NCI-H748 (cell line): ENCODE results near the gene ATG9A.
A peak's percentile ranks its signal among the peaks of the same experiment; 100 is the strongest.
"Not testable (repeated sequence)": the region's sequence is repeated elsewhere in the genome, so short reads cannot be mapped to it uniquely, and the experiment has no call there.

Experiments
- DNase-seq: peaks from one replicate; lab custom pipeline; 2025; ENCODE audit not compliant: unreplicated experiment; lab: John Stamatoyannopoulos, UW

The ATG9A gene

DNA sequence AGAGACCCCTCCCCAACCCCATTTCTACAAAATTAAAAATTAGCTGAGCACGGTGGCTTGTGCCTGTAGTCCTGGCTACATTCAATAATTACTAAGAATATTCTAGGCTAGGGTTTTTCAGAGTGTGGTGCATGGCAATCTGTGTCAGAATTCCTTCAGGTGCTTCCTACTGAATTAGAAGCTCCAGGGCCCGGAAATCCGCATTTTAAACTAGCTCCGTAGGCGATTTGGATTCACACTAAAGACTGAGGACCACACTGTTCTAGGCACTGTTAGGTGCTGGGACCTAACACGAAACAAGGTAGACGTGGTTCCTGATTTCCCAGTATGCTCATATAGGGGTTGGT is 23.5 kb downstream of the ATG9A start:
- no peak for DNase-seq

DNA sequence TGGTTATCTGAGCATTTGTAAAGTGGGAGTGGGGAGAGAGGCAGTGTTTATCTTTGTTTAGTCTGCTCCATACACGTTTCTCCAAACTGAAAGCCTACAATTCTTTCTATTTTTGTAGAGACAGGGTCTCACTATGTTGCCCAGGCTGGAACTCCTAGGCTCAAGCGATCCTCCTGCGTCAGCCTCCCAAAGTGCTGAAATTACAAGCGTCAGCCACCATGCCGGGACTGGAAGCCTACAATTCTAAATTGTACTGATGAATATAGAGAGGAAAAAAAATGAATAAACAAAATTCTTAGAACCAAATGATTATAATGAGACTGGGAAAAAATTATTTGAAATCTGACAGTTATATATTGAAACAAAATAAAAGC is 24.3 kb downstream of the ATG9A start:
- no peak for DNase-seq

DNA sequence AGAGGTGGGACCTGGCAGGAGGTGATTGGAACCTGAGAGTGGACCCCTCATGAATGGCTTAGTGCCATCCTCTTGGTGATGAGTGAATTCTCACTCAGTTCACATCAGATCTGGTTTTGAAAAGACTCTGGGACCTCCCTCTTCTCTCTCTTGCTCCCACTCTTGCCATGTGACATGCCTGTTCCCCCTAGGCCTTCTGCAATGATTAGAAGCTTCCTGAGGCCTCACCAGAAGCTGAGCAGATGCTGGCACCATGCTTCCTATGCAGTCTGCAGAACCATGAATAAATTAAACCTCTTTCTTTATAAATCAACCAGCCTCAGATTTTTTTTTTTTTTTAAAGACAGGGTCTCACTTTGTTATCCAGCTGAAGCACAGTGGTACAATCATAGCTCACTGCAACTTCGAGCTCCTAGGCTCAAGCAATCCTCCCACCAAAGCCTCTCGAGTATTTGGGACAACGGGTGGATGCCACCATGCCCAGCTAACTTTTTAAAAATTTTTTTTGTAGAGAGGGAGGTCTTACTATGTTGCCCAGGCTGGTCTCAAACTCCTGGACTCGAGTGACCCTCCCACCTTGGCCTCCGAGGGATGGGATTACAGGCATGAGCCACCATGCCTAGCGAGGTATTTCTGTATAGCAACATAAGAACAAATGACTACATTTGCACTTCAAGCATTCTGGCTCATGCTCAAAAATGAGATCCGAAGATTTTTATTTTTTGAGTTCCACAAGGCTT is 24.8 kb downstream of the ATG9A start:
- no peak for DNase-seq

DNA sequence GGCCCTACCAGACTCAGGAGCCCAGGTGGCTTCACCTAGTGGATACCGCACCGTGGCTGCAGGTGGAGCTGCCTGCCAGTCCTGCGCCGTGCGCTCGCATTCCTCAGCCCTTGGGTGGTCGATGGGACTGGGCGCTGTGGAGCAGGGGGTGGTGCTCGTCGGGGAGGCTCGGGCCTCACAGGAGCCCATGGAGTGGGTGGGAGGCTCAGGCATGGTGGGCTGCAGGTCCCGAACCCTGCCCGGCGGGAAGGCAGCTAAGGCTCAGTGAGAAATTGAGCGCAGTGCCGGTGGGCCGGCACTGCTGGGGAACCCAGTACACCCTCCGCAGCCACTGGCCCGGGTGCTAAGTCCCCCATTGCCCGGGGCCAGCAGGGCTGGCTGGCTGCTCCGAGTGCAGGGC is 28.1 kb downstream of the ATG9A start:
- DNase-seq = not testable (repeated sequence)

DNA sequence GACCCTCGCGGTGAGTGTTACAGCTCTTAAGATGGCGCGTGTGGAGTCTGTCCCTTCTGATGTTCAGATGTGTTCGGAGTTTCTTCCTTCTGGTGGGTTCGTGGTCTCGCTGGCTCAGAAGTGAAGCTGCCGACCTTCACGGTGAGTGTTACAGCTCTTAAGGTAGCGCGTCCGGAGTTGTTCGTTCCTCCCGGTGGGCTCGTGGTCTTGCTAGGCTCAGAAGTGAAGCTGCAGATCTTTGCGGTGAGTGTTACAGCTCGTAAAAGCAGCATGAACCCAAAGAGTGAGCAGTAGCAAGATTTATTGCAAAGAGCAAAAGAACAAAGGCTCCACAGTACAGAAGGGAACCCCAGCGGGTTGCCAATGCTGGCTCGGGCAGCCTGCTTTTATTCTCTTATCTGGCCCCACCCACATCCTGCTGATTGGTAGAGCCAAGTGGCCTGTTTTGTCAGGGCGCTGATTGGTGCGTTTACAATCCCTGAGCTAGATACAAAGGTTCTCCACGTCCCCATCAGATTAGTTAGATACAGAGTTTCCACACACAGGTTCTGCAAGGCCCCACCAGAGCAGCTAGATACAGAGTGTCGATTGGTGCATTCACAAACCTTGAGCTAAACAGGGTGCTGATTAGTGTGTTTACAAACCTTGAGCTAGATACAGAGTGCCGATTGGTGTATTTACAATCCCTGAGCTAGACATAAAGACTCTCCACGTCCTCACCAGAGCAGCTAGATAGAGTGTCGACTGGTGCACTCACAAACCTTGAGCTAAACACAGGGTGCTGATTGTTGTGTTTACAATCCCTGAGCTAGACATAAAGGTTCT is 28.7 kb downstream of the ATG9A start:
- not testable (repeated sequence) for DNase-seq

DNA sequence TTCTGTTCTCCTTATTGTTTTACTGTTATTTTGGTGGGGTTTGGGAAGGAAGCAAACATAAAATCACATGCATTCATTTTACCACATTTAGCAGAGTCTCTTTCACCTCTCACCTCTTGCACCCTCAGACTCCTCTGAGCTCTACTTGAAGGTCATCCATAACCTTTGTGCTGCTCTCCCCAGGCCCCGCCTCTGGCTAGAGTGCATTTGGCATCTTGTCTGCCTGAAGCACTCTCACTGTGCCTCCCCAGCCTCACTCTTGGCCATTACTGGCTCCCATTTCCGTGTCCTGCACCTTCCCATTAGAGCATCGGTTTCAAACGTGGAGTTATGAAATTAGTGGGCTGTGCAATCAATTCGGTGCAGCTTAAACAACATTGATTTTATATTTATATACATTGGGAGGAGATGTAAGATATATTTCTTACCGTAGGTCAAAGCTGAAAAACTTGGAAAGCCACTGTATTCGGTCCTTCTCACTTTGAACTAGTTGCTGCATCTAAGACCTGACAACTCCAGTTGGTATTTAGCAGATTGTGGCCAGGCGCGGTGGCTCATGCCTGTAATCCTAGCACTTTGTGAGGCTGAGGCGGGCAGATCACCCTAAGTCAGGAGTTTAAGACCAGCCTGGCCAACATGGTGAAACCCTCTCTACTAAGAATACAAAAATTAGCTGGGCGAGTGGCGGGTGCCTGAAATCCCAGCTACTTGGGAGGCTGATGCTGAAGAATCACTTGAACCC is 29.8 kb downstream of the ATG9A start:
- no peak for DNase-seq

DNA sequence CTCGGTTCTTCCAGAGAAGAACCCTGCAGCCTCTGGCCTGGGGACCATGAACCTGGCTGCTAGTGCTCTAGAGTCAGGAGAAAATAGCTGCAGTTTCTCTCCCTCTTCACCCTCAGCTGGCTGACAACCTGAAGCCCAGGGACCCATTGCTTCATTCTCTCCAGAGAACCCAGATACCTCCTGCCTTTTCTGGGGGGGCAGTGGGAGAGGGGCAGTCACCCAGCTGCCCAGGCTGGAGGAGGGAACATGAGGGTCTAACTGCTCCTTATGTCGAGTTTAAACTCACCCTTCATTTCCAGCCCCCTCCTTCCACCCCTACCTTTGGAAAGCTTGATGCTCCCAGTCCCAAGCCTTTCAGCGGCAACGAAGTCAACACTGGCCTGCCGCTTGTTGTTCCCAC is 30.5 kb downstream of the ATG9A start:
- DNase-seq = no peak

DNA sequence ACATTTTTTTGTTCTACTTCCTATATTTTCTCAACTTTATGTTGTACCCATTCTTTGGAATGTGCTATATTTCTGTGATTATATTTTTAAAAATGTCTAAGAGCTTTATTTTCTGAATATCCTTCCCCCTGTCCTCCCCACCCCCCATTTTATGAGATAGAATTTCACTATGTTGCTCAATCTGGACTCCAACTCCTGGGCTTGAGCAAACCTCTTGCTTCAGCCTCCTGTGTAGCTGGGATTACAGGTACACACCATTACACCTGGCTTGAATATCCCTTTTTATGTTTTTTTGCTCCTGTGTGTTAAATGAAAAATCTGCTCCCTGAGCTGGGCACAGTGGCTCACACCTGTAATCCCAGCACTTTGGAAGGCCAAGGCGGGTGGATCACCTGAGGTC is 32.0 kb downstream of the ATG9A start:
- no peak for DNase-seq

DNA sequence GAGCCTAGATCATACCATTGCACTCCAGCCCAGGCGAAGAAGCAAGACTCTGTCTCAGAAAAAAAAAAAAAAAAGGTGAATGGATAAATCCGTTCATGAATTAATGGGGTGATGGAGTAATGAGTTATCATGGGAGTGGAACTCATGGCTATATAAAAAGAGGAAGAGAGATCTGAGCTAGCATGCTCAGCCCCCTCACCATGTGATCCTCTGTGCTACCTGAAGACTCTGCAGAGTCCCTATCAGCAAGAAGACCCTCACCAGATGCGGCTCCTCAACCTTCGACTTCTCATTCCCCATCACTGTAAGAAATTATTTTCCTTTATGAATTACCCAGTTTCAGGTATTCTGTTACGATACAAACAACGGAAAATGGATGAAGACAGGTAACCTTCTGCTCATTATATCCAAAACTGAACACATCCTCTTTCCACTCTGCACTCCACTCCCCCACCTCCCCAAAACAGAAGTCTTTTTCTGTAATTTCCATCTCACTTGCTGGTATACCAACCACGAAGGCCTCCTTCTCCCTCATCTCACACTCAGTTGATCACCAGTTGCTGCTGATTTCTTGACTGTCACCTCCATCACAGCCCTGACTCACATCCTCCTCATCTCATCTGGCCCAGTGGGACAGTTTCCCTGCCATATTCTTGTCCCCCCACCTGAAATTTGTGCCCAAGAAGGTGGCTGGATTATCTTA is 42.5 kb downstream of the ATG9A start:
- DNase-seq = no peak

DNA sequence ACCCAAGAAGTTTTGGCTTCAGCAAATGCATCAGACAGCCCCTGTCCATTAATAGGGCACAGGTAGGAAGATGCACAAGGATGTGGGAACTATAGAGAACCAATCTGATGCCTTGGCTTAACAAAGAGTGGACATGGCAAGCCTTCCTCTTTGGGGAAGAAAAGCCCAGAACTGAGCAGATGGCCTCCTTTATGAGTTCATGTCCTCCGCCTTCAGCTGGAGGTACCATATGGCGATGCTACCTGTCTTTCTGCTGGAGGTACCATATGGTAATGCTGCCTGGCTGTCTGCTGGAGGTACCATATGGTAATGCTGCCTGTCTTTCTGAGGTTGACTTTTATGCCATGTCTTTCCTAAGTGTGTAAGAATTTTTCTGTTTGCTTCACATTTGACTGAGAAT is 45.3 kb downstream of the ATG9A start:
- DNase-seq = no peak

DNA sequence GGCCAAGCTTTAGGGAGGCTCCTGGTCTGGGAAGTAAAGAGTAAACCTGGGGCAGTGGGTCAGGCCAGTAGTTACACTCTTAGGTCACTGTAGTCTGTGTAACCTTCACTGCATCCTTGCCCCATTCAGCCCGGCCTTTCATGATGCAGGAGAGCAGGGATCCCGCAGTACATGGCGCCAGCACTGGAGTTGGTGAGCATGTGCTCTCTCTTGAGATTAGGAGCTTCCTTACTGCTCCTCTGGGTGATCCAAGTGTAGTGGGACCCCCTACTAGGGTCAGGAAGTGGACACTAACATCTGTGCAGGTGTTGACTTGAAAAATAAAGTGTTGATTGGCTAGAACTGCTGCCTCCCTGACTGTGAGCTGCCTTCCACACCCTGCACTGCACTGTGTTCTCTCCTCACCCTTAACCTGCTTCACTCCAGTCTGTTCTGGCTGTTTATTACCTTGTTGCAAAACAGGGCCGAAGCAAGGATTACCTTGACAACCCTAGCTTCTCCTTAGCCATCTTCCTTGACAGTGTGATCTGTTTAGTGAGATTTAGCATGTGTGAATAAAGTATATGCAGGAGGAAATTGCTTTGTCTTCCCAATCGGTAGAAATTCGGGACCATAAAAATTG is 46.2 kb downstream of the ATG9A start:
- no peak for DNase-seq

DNA sequence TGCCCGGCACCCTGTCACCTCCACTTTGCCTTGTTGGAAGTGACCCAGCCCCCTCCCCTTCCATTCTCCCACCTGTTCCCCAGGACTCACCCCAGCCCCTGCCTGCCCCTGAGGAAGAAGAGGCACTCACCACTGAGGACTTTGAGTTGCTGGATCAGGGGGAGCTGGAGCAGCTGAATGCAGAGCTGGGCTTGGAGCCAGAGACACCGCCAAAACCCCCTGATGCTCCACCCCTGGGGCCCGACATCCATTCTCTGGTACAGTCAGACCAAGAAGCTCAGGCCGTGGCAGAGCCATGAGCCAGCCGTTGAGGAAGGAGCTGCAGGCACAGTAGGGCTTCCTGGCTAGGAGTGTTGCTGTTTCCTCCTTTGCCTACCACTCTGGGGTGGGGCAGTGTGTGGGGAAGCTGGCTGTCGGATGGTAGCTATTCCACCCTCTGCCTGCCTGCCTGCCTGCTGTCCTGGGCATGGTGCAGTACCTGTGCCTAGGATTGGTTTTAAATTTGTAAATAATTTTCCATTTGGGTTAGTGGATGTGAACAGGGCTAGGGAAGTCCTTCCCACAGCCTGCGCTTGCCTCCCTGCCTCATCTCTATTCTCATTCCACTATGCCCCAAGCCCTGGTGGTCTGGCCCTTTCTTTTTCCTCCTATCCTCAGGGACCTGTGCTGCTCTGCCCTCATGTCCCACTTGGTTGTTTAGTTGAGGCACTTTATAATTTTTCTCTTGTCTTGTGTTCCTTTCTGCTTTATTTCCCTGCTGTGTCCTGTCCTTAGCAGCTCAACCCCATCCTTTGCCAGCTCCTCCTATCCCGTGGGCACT is 46.9 kb downstream of the ATG9A start:
- no peak for DNase-seq

DNA sequence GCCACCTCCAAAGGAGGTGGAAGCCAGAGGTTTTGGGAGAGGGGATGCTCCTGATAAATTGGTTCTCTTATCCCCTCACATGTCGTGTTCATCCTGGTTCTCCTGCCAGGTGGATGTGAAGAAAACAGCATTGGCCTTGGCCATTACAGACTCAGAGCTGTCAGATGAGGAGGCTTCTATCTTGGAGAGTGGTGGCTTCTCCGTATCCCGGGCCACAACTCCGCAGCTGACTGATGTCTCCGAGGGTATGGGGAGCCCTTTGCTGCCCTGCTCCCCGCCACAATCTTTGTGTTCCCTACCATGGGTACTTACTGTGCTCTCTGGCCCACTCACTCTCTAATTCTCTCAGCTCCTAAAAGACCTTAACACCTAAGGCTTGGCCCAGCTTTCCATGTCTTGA is 47.9 kb downstream of the ATG9A start:
- no peak for DNase-seq

DNA sequence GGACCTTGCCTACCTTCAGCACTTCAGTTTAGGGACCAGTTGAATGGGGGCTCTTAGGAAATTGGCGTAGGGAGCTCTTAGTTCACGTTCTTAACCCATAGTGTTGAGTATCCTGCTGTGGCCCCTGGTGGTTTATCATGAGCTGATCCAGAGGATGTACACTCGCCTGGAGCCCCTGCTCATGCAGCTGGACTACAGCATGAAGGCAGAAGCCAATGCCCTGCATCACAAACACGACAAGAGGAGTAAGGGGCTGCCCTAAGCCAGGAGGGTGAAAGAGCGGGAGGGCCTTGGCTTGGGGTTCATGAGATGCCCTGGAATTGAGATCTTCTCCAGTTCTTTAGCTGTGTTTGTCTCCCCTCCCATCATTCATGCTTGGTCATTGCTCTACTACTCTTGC is 48.5 kb downstream of the ATG9A start:
- DNase-seq = no peak

DNA sequence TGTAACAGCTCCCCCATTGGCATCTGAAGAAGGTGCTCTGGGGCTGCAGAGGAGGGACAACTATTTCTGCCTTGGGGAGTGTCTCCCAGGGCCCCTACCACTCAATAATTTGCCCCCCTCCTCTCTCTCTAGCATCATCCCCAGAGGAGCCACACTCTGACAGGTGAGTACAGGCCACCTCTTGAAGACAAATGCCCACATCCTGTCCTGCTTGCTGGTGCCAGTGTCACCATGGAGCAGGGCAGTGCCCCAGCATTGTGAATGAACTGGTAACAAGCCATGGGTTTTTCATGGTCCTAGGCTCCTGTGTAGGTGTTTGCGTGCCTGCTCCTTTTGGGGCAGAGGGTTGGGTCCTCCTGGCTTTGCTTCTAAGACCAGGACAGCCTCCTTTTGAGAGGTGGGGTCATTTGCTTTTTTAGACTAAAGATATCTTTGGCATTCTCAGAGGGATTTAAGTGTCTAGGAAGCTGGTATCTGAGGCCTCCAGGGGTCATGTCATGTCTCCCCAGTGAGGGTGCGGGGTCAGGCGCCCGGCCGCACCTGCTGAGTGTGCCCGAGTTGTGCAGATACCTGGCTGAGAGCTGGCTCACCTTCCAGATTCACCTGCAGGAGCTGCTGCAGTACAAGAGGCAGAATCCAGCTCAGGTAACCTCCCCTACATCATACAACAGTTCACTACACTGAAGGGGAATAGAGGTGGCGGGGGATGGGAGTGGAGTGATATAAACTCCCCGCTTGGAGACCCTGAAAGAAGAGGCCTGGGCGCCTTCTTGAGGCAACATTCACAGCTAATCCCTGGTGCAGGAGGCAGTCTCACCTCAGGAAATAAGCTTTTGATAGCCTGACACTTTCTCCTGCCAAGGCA is 49.6 kb downstream of the ATG9A start:
- DNase-seq = no peak

DNA sequence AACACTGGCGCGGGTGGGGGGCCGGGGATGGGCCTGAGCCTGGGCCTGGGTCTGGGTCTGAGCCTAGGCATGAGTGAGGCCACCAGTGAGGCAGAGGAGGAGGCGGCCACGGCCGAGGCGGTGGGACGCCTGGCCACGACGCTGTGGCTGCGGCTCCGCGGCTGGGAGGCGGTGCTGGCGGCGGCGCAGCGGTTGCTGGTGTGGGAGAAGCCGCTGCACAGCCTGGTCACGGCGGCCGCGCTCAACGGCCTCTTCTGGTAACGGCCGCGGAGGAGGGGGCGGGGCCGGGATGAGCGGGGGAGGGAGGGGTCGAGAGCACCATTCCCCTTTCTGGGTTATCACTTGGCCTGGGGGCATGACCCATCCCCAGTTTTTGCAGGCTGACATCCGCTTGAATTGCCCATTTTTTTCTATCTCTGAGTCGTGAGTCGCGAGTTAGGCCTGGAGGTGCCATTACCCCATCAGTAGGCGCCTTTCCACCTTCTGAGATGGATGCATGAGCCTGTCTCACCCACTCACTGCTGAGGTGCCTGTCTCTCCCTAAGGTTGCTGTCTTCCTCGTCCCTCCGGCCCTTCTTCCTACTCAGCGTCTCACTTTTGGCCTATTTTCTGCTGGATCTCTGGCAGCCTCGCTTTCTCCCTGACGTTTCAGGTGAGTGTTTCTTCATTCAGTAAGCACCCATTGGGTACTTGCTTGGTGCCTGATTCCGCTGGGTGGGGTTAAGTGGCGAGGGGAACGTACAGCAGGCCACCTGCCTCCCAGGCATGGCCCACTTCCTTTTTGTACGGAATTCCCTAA is 50.9 kb downstream of the ATG9A start:
- DNase-seq = peak; percentile 65

DNA sequence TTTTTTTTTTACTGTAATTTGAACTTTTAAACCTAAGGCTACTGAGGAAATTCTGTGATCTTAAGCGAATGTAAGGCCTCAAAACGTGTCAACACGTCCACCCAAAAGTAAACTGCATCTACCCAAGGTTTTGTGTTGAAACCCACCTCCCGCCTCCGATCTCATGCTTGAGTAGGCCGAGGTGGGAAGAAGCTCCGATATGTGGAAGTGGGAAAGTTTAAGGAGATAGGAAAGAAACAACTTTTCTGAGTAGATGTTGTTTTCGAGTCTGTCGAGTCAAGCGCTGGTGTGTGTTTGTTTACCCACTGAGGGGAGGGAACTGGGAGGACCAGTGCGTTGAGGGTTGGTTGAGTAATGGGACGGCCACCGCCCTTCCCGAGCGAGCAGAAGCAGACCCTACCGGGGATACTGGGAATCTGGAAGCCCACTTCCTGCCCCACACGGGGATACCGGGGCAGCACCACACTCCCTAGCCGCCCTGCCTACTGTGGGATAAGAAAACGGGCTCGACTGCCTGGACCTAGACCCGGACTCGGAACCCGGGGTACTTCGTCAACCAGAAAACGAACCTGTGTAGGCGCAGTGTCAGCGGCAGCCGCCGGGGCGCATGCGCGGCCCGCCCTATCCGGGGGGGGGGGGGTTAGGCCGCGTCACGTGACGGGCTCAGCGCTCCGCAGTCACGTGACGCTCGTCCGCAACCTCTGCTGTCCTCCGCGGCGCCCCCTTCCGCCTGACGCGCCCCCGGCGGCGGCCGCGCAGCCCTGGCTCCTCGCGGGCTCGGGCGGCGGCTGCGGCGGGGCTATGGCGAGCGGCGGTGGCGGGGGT is 51.7 kb downstream of the ATG9A start, which contains the start of gene RETREG2:
Gene RETREG2 (plus strand): TSS at position 724 of the 825 bp plus-strand sequence. CDS start 78 bp downstream, at position 802.
- peak; percentile 89 for DNase-seq
